ENCODE measurements around the gene ALAD. TPM values are rescaled to one million over a fixed set of nuclear protein-coding genes. Genes with fewer than 3 reads are reported as not detected.
A peak's percentile ranks its signal among the peaks of the same experiment; 100 is the strongest.

ALAD gene
- total RNA-seq, 1 donor from 2014 or later = 5.1 TPM

DNA sequence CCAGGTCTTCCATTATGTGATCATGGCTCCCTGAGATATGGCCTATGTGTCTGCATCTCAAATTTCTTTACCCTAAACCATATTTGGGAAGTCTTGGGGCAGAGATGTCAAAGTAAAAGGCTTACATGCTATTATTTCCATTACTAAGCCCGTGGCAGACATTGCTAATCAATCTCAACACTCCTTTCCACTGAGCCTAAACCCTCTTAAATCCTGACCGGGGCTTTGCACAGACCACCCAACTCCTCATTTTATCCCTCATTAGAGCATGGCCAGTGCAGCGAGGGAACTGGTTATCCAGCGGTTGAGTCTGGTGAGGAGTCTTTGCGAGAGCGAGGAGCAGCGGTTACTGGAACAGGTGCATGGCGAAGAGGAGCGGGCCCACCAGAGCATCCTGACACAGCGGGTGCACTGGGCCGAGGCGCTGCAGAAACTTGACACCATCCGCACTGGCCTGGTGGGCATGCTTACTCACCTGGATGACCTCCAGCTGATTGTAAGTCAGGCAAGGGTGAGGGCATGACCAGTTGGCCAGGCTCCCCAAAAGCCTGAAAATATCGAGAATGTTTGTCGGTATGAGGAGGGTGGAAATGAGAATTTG is 40.7 kb downstream of the ALAD start:
- no peak for DNase-seq (ENCODE audit: low read depth)
- TF ChIP-seq, protein P1, sequence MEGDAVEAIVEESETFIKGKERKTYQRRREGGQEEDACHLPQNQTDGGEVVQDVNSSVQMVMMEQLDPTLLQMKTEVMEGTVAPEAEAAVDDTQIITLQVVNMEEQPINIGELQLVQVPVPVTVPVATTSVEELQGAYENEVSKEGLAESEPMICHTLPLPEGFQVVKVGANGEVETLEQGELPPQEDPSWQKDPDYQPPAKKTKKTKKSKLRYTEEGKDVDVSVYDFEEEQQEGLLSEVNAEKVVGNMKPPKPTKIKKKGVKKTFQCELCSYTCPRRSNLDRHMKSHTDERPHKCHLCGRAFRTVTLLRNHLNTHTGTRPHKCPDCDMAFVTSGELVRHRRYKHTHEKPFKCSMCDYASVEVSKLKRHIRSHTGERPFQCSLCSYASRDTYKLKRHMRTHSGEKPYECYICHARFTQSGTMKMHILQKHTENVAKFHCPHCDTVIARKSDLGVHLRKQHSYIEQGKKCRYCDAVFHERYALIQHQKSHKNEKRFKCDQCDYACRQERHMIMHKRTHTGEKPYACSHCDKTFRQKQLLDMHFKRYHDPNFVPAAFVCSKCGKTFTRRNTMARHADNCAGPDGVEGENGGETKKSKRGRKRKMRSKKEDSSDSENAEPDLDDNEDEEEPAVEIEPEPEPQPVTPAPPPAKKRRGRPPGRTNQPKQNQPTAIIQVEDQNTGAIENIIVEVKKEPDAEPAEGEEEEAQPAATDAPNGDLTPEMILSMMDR (conservative IDR thresholded peaks at IDR 0.05; ENCODE audit: low read depth, low read length) = no peak
- no peak overlapping the region for H3K4me3 ChIP-seq (ENCODE audit: low read depth, low read length)

DNA sequence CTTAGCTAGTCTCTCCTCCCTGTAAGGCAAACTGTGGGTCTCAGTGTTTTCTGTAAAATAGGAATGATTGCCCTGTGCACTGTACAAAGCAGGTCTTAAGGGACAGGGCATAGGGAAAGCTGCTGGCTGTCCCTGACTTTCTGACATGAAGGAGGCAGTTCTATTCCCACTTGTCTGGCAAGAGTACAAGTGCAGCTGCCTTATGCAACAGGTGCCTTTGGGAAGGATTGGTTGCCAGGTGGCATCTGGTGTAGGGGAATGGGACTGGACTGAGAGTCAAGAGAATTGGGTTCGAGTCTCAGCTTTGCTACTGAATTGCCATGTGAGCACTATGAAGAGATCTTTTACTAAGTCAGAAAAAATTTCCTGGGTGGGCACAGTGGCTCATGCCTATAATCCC is 41.7 kb downstream of the ALAD start:
- TF ChIP-seq, protein P1 (conservative IDR thresholded peaks at IDR 0.05; ENCODE audit: low read depth, low read length) = no peak

DNA sequence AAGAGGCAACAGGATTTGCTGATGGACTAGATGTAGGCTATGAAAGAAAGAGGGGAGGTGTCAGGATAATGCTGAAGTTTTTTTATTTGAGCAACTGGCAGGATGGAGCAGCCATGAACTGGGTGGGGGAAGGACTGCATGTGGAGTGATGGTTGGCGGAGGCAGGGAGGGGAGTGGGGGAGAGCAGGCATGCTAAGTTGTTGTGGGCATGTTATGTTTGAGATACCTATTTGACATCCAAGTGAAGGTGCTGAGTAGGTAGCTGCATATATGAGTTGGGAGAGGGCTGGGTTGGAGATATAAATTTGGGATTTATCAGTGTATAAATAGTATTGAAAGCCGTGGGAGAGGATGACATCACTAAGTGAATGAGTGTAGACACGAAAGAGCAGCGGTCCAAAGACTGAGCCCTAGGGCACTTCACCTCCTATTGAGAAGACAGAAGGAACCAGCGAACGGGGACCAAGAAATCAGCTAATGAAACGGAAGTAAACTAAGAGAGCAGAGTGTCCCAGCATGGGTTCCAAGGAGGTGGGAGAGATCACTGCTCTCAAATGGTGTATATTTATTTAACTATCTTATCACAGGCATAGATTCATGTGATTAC is 44.3 kb downstream of the ALAD start:
- no peak overlapping the region for H3K4me3 ChIP-seq (ENCODE audit: low read depth, low read length)
- TF ChIP-seq, protein P1 (conservative IDR thresholded peaks at IDR 0.05; ENCODE audit: low read depth, low read length) = no peak
- no peak for DNase-seq (ENCODE audit: low read depth)

More for the DNA sequence above, 41.7 kb downstream of the ALAD start:
- H3K4me3 ChIP-seq (ENCODE audit: low read depth, low read length) = no peak overlapping the region
- no peak for DNase-seq (ENCODE audit: low read depth)

GRCh38 chr9:113355040-113355596 is 46.0 kb downstream of the ALAD start:
- H3K4me3 ChIP-seq (ENCODE audit: low read depth, low read length) = no peak overlapping the region
- DNase-seq (ENCODE audit: low read depth) = no peak
- TF ChIP-seq, protein P1 (conservative IDR thresholded peaks at IDR 0.05; ENCODE audit: low read depth, low read length) = peak; percentile 59

GRCh38 chr9:113352411-113352810 is 48.7 kb downstream of the ALAD start:
- no peak for DNase-seq (ENCODE audit: low read depth)
- TF ChIP-seq, protein P1 (conservative IDR thresholded peaks at IDR 0.05; ENCODE audit: low read depth, low read length) = no peak
- no peak overlapping the region for H3K4me3 ChIP-seq (ENCODE audit: low read depth, low read length)

GRCh38 chr9:113352006-113352405 is 49.1 kb downstream of the ALAD start:
- no peak for DNase-seq (ENCODE audit: low read depth)
- TF ChIP-seq, protein P1 (conservative IDR thresholded peaks at IDR 0.05; ENCODE audit: low read depth, low read length) = no peak
- no peak overlapping the region for H3K4me3 ChIP-seq (ENCODE audit: low read depth, low read length)
